Measurements from ENCODE around the gene ZNF609. TPM values are rescaled to one million over a fixed set of nuclear protein-coding genes. Genes with fewer than 3 reads are reported as not detected.

The ZNF609 gene, protein sequence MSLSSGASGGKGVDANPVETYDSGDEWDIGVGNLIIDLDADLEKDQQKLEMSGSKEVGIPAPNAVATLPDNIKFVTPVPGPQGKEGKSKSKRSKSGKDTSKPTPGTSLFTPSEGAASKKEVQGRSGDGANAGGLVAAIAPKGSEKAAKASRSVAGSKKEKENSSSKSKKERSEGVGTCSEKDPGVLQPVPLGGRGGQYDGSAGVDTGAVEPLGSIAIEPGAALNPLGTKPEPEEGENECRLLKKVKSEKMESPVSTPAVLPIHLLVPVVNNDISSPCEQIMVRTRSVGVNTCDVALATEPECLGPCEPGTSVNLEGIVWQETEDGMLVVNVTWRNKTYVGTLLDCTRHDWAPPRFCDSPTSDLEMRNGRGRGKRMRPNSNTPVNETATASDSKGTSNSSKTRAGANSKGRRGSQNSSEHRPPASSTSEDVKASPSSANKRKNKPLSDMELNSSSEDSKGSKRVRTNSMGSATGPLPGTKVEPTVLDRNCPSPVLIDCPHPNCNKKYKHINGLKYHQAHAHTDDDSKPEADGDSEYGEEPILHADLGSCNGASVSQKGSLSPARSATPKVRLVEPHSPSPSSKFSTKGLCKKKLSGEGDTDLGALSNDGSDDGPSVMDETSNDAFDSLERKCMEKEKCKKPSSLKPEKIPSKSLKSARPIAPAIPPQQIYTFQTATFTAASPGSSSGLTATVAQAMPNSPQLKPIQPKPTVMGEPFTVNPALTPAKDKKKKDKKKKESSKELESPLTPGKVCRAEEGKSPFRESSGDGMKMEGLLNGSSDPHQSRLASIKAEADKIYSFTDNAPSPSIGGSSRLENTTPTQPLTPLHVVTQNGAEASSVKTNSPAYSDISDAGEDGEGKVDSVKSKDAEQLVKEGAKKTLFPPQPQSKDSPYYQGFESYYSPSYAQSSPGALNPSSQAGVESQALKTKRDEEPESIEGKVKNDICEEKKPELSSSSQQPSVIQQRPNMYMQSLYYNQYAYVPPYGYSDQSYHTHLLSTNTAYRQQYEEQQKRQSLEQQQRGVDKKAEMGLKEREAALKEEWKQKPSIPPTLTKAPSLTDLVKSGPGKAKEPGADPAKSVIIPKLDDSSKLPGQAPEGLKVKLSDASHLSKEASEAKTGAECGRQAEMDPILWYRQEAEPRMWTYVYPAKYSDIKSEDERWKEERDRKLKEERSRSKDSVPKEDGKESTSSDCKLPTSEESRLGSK (N-terminal part only)
- 11.1 and 11.9 TPM in 2 replicates for total RNA-seq

DNA sequence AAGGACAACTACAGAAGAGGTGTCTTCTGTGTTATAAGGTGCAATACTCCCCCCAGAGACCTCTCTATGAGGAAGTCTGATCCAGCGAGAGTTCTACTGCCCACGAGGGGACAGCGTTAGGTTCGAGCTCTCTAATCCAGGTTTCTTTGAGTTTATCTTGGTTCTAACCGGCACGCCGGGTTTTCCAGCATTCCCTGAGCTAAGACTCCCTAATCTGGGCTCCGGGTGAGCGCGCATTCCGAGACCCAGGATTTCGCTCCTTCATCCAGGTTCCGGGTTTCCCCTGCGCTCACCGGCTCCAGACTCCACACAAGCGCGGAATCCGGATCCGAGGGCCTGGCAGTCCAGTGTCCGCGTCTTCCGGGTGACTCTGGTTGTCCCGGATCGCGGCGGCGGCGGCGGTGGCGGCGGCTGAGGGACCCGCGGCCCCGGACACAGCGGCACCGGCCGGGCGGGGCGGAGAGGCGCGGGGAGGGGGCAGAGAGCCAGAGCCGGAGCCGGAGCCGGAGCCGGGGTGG, at the start of gene ZNF609:
ZNF609 (plus strand) TSS at position 373 of the 518 bp plus-strand sequence. CDS start 38,842 bp downstream, outside the sequence.

Other genes with a start within 250 kb of the ZNF609 start
- gene CSNK1G1, start 104.4 kb upstream of the ZNF609 start, total RNA-seq: 15.2 and 16.6 TPM in 2 replicates
- 33.3 and 39.1 TPM in 2 replicates for gene PCLAF, start 79.1 kb upstream of the ZNF609 start, total RNA-seq
- gene TRIP4, start 72.7 kb upstream of the ZNF609 start, total RNA-seq: 6.8 and 8.5 TPM in 2 replicates

Measured in hair follicular keratinocyte (primary cell).